Peyer's patch (tissue), 4 donors: Measurements from ENCODE around the gene TSPAN17. TPM values are rescaled to one million over a fixed set of nuclear protein-coding genes. Genes with fewer than 3 reads are reported as not detected.

Experiments used
- DNase-seq, 3 donors: peaks; one replicate each; pipeline ENCODE4 v3.0.0-alpha.2; 2017 to 2019
- H3K27ac ChIP-seq, 4 donors: fragments of 200-600 bp; sonication (generic); one replicate each; pipeline ENCODE4 v1.5.1; 2016 to 2019
- H3K27me3 ChIP-seq, 2 donors: fragments of 200-600 bp; sonication (generic); one replicate each; pipeline ENCODE4 v1.5.1; 2019
- H3K36me3 ChIP-seq, 3 donors: fragments of 200-600 bp; sonication (generic); one replicate each; pipeline ENCODE4 v1.5.1; 2016 to 2019
- H3K4me1 ChIP-seq, 4 donors: fragments of 200-600 bp; sonication (generic); one replicate each; pipeline ENCODE4 v1.5.1; 2016 to 2019
- H3K4me3 ChIP-seq, 4 donors: fragments of 200-600 bp; sonication (generic); 1 replicate in 3 of 4; 2 replicates in 1 of 4; pipeline ENCODE4 v1.5.1; 2016 to 2019; ENCODE audit warnings: mild to moderate bottlenecking in 1 of 4
- H3K9me3 ChIP-seq, 4 donors: fragments of 200-600 bp; sonication (generic); one replicate each; pipeline ENCODE4 v1.5.1; 2016 to 2019; ENCODE audit warnings: mild to moderate bottlenecking in 1 of 4
- CTCF ChIP-seq, 6 experiments: fragments of 450-650 bp in 4 of 6; fragments of 200-600 bp in 2 of 6; sonication (generic) in 1 of 6; IDR thresholded peaks; one replicate each; pipeline ENCODE4 v1.5.1; 2017 to 2019; ENCODE audit warnings: antibody characterized with exemption in 6 of 6, mild to moderate bottlenecking in 3 of 6, moderate library complexity in 1 of 6
- POLR2A ChIP-seq, 2 donors: fragments of 450-650 bp; IDR thresholded peaks; one replicate each; pipeline ENCODE4 v1.5.1; 2017; ENCODE audit warnings: antibody characterized with exemption in 2 of 2, mild to moderate bottlenecking in 2 of 2, moderate library complexity in 2 of 2
- total RNA-seq, 4 donors: library from RNA; depleted of rRNA; stranded (reverse); fragments of >200 nt; gene quantifications; one replicate each; pipeline ENCODE4 v1.1.0, GENCODE V29; 2016

The TSPAN17 gene
- total RNA-seq, 4 donors from 2014 or later, result 25.4 to 33.8 (median 28.7) TPM

- H3K27ac ChIP-seq, result no peak overlapping the region
- H3K4me1 ChIP-seq, result peaks cover 0 to 17% (median 9%) of the 10 kb centered on the region in 4 donors
- peaks cover 0 to 43% of the 10 kb centered on the region in 2 donors for H3K27me3 ChIP-seq
- TF ChIP-seq CTCF (IDR thresholded peaks at IDR 0.05) (no peak), POLR2A (IDR thresholded peaks at IDR 0.05) (no peak)
- H3K9me3 ChIP-seq, result no peaks in the 10 kb centered on the region
- H3K4me3 ChIP-seq, result no peak overlapping the region
- DNase-seq, result no peak
- no peaks in the 10 kb centered on the region for H3K36me3 ChIP-seq
Measured at GRCh38 chr5:176627582-176627981, 19.7 kb upstream of the TSPAN17 start.

- H3K27me3 ChIP-seq, result peaks cover 0 to 43% of the 10 kb centered on the region in 2 donors
- DNase-seq, result no peak
Measured at GRCh38 chr5:176628406-176629228, 18.7 kb upstream of the TSPAN17 start.

GRCh38 chr5:176629317-176629852 is 17.9 kb upstream of the TSPAN17 start:
- Histone ChIP-seq H3K9me3 (no peaks in the 10 kb centered on the region), H3K4me3 (peak overlapping the region in 2 of 4 donors; percentile 45 to 53), H3K27me3 (peaks cover 0 to 43% of the 10 kb centered on the region in 2 donors), H3K27ac (no peak overlapping the region), H3K36me3 (no peaks in the 10 kb centered on the region), H3K4me1 (peaks cover 0 to 17% (median 12%) of the 10 kb centered on the region in 4 donors)
- DNase-seq, result no peak
- no peak for TF ChIP-seq POLR2A (IDR thresholded peaks at IDR 0.05)
- TF ChIP-seq CTCF (IDR thresholded peaks at IDR 0.05), result no peak

More at GRCh38 chr5:176628406-176629228, 18.7 kb upstream of the TSPAN17 start:
- TF ChIP-seq POLR2A (IDR thresholded peaks at IDR 0.05) (no peak), CTCF (IDR thresholded peaks at IDR 0.05) (no peak)
- Histone ChIP-seq H3K36me3 (no peaks in the 10 kb centered on the region), H3K4me3 (no peak overlapping the region), H3K9me3 (no peaks in the 10 kb centered on the region), H3K27ac (no peak overlapping the region), H3K4me1 (peaks cover 0 to 17% (median 9%) of the 10 kb centered on the region in 4 donors)

- Histone ChIP-seq H3K36me3 (no peaks in the 10 kb centered on the region), H3K4me1 (peaks cover 0 to 17% (median 12%) of the 10 kb centered on the region in 4 donors), H3K9me3 (no peaks in the 10 kb centered on the region), H3K4me3 (peak within 1 kb of the TSS; percentile 4 to 53 (median 44)), H3K27ac (no peak within 1 kb of the TSS), H3K27me3 (peaks cover 0 to 43% of the 10 kb centered on the region in 2 donors)
- DNase-seq, result peak in 2 of 3 donors; percentile 56 to 59
- no peak for TF ChIP-seq CTCF (IDR thresholded peaks at IDR 0.05)
Measured at GRCh38 chr5:176629853-176630680, 17.2 kb upstream of the TSPAN17 start, which contains the start of the genes EIF4E1B and SNCB. EIF4E1B (plus strand) TSS chr5:176630675; CDS start chr5:176642788, 12,113 bp downstream. SNCB (minus strand) TSS chr5:176630534; CDS start chr5:176629654, 880 bp downstream.

GRCh38 chr5:176630681-176631222 is 16.5 kb upstream of the TSPAN17 start:
- Histone ChIP-seq H3K4me3 (peak overlapping the region; percentile 4 to 53 (median 44)), H3K27me3 (peaks cover 0 to 43% of the 10 kb centered on the region in 2 donors), H3K4me1 (peaks cover 0 to 17% (median 12%) of the 10 kb centered on the region in 4 donors), H3K27ac (no peak overlapping the region), H3K36me3 (no peaks in the 10 kb centered on the region), H3K9me3 (no peaks in the 10 kb centered on the region)
- DNase-seq, result no peak
- TF ChIP-seq POLR2A (IDR thresholded peaks at IDR 0.05) (no peak), CTCF (IDR thresholded peaks at IDR 0.05) (no peak)
